ENCODE data around the gene GK2. TPM values are rescaled to one million over a fixed set of nuclear protein-coding genes. Genes with fewer than 3 reads are reported as not detected.

Gene GK2
- total and polyA plus RNA-seq, 9 donors: not detected

DNA sequence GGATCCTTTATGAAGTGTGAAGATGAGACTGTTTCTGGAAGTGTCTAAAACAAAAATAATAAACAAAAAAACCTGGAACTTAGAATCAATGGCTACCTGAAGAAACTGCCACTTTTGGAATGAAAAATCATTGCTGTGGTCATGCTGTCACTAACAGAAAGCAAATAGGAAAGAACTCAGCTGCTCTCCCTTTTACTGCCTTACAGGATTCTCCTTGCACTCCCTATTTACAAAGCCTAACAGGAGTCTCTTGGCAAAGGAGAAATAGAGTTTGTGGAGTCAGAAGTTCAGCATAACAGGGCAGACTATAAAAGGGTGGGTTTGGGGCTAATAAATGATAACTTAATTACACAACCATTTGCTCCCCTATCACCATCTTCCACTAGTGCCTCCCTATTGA, 19.0 kb upstream of the GK2 start:
- intact Hi-C loops (cut with DNase I): no loop called here

DNA sequence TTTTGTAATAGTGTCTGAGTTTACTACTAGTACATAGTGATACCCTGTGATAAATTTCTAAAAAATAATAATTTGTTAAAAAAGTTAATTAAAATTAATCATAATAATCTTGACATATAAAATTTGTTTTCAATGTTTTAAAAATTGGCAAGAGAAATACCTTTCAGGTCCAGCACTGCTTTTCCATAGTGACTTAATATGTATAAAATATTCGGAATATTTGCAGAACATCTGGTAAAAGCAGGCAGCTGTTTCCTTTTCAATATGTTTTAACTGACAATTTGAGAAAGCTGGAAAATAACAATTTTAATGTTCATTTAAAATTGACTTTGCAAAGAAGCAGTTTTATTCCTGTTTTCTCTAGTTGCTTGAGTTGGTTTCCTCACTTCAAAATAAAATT, 17.6 kb upstream of the GK2 start:
- no peaks in the 10 kb centered on the region for H3K4me1 ChIP-seq (ENCODE audit: insufficient read depth)
- 15 to 27% (median 27%) methylated on average over 1 of the region's 1 CpG for WGBS, 3 donors
- no peaks in the 10 kb centered on the region for H3K36me3 ChIP-seq
- H3K4me3 ChIP-seq: no peak overlapping the region
- TF ChIP-seq POLR2A (IDR thresholded peaks at IDR 0.05): no peak
- no peak for TF ChIP-seq EP300 (IDR thresholded peaks at IDR 0.05)
- TF ChIP-seq, protein P1, sequence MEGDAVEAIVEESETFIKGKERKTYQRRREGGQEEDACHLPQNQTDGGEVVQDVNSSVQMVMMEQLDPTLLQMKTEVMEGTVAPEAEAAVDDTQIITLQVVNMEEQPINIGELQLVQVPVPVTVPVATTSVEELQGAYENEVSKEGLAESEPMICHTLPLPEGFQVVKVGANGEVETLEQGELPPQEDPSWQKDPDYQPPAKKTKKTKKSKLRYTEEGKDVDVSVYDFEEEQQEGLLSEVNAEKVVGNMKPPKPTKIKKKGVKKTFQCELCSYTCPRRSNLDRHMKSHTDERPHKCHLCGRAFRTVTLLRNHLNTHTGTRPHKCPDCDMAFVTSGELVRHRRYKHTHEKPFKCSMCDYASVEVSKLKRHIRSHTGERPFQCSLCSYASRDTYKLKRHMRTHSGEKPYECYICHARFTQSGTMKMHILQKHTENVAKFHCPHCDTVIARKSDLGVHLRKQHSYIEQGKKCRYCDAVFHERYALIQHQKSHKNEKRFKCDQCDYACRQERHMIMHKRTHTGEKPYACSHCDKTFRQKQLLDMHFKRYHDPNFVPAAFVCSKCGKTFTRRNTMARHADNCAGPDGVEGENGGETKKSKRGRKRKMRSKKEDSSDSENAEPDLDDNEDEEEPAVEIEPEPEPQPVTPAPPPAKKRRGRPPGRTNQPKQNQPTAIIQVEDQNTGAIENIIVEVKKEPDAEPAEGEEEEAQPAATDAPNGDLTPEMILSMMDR (IDR thresholded peaks at IDR 0.05): no peak
- no peak overlapping the region for H3K27ac ChIP-seq
- no peak for DNase-seq
- no peaks in the 10 kb centered on the region for H3K9me3 ChIP-seq
- H3K27me3 ChIP-seq: no peaks in the 10 kb centered on the region
- intact Hi-C loops (cut with DNase I): no loop called here

More for the DNA sequence above, 19.0 kb upstream of the GK2 start:
- H3K27ac ChIP-seq: no peak overlapping the region
- no peak for DNase-seq
- H3K9me3 ChIP-seq: no peaks in the 10 kb centered on the region
- H3K36me3 ChIP-seq: no peaks in the 10 kb centered on the region
- TF ChIP-seq, protein P1 (IDR thresholded peaks at IDR 0.05): no peak
- TF ChIP-seq EP300 (IDR thresholded peaks at IDR 0.05): no peak
- TF ChIP-seq POLR2A (IDR thresholded peaks at IDR 0.05): no peak
- H3K4me1 ChIP-seq (ENCODE audit: insufficient read depth): no peaks in the 10 kb centered on the region
- no peak overlapping the region for H3K4me3 ChIP-seq
- H3K27me3 ChIP-seq: no peaks in the 10 kb centered on the region

DNA sequence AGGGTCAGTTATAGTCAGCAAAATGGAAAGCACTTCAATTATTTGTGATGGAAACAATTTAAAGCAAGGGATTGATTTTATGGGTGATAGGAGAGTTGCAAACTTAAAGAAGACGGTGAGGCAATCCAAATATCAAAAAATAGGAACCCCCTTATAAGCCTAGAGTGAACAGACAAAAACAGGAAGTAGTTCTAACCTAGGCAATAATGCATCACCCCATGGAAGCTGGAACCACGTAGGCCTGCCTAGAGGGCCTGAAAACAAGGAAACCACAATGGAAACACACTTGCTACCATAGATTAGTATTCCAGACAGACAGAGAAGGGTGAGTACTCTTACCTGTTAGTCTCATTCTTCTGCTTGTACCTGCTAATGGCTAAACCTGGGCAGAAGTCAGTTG, 13.5 kb upstream of the GK2 start:
- intact Hi-C loops (cut with DNase I): no loop called here
- Histone ChIP-seq H3K27me3 (no peaks in the 10 kb centered on the region), H3K27ac (no peak overlapping the region), H3K9me3 (no peaks in the 10 kb centered on the region), H3K4me1 (ENCODE audit: insufficient read depth) (no peaks in the 10 kb centered on the region), H3K4me3 (no peak overlapping the region), H3K36me3 (no peaks in the 10 kb centered on the region)
- TF ChIP-seq, protein P1 (IDR thresholded peaks at IDR 0.05): no peak
- no peak for TF ChIP-seq POLR2A (IDR thresholded peaks at IDR 0.05)
- no peak for TF ChIP-seq EP300 (IDR thresholded peaks at IDR 0.05)
- WGBS, 3 donors: 79 to 86% (median 79%) methylated on average over 2 of the region's 2 CpGs
- DNase-seq: no peak

DNA sequence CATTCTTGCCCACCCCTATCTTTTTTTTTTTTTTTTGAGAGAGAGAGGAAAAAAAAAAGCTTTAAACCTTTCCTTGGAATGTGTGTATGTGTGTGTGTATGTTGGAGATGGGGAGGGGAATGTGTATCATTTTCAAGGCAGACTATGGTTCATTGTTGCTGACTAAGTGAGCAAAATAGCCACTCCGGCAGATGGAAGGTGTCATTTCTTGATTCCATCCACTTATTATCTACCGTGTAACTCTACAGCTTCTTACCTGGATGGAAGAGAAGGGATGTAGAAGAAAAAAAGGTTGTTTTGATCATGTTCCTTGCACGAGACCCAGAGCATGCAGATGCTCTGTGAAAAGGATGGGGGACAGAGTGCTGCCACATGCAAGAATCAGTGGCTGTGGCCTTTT, 5.9 kb upstream of the GK2 start:
- WGBS, 3 donors: 83 to 87% (median 85%) methylated on average over 3 of the region's 3 CpGs
- no peak for TF ChIP-seq POLR2A (IDR thresholded peaks at IDR 0.05)
- TF ChIP-seq EP300 (IDR thresholded peaks at IDR 0.05): no peak
- TF ChIP-seq, protein P1 (IDR thresholded peaks at IDR 0.05): no peak

More for the DNA sequence above, 5.9 kb upstream of the GK2 start:
- DNase-seq: no peak
- H3K27me3 ChIP-seq: no peaks in the 10 kb centered on the region
- intact Hi-C loops (cut with DNase I): no loop called here
- H3K27ac ChIP-seq: no peak overlapping the region
- no peaks in the 10 kb centered on the region for H3K36me3 ChIP-seq
- H3K4me3 ChIP-seq: no peak overlapping the region
- no peaks in the 10 kb centered on the region for H3K4me1 ChIP-seq (ENCODE audit: insufficient read depth)
- no peaks in the 10 kb centered on the region for H3K9me3 ChIP-seq

All from ovary (tissue), 9 donors.